Vagina (tissue), 2 donors: ENCODE results near the gene TNFRSF25. TPM values are rescaled to one million over a fixed set of nuclear protein-coding genes. Genes with fewer than 3 reads are reported as not detected.

ENCODE experiments used
- DNase-seq, 2 donors: peaks; one replicate each; pipeline ENCODE4 v3.0.0-alpha.2; 2017; ENCODE audit errors: extremely low spot score in 2 of 2
- H3K27ac ChIP-seq: fragments of 200-600 bp; sonication (generic); one replicate; pipeline ENCODE4 v1.5.1; 2019
- H3K27me3 ChIP-seq: fragments of 200-600 bp; sonication (generic); one replicate; pipeline ENCODE4 v1.5.1; 2019
- H3K36me3 ChIP-seq, 2 donors: fragments of 200-600 bp; sonication (generic); one replicate each; pipeline ENCODE4 v1.5.1; 2017 to 2019
- H3K4me1 ChIP-seq: fragments of 200-600 bp; sonication (generic); one replicate; pipeline ENCODE4 v1.5.1; 2019
- H3K4me3 ChIP-seq, 2 donors: fragments of 200-600 bp; sonication (generic); 1 replicate in 1 of 2; 2 replicates in 1 of 2; pipeline ENCODE4 v1.5.1; 2016 to 2019
- H3K9me3 ChIP-seq: fragments of 200-600 bp; sonication (generic); one replicate; pipeline ENCODE4 v1.5.1; 2019
- POLR2A ChIP-seq, 2 donors: fragments of 450-650 bp; IDR thresholded peaks; one replicate each; pipeline ENCODE4 v1.6.1; 2017; ENCODE audit warnings: antibody characterized with exemption in 2 of 2, mild to moderate bottlenecking in 2 of 2, moderate library complexity in 2 of 2
- POLR2AphosphoS5 ChIP-seq, 2 donors: sonication (generic); formaldehyde crosslinking; IDR thresholded peaks; one replicate each; pipeline ENCODE4 v1.9.0; 2017; ENCODE audit warnings: antibody characterized with exemption in 2 of 2, mild to moderate bottlenecking in 2 of 2, low read depth in 1 of 2; ENCODE audit not compliant: insufficient read depth in 1 of 2
- intact Hi-C: fragments of 100-400 bp; cut with DNase I; formaldehyde crosslinking; loops from one replicate; pipeline ENCODE4 v1.15.1; 2023
- total RNA-seq: library from RNA; depleted of rRNA; stranded (reverse); fragments of >200 nt; gene quantifications from one replicate; pipeline ENCODE4 v1.2.3, GENCODE V29; 2016
- TF ChIP-seq, protein P1 (sequence below), 3 experiments: fragments of 450-650 bp in 2 of 3; fragments of 200-600 bp in 1 of 3; sonication (generic) in 1 of 3; IDR thresholded peaks; one replicate each; pipeline ENCODE4 v1.5.1; 2017 to 2019; ENCODE audit warnings: antibody characterized with exemption in 3 of 3, mild to moderate bottlenecking in 2 of 3, moderate library complexity in 2 of 3

TNFRSF25 gene
- total RNA-seq, 1 donor from 2014 or later, result 32.7 TPM

DNA sequence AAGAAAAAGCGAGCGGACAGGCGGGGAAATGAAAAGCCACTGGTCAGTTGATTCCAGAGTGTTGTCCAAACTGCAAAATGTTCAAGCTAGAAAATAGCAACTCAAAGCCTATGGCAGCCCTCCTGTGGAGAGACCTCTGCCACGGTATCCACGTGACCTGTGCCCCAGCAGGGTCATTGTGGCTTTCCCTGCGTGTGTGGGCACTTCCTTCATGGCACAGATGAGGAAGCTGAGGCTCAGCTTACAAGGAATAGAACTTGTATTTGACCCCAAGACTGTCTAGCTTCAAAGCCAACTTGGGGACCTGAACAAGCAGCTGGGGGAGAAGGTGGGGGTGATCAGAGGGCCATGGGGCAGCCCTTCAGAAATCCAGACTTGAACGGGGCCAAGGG lies 41.1 kb upstream of the TNFRSF25 start:
- Histone ChIP-seq H3K36me3 (no peaks in the 10 kb centered on the region), H3K27me3 (no peaks in the 10 kb centered on the region), H3K9me3 (no peaks in the 10 kb centered on the region), H3K4me1 (peaks cover 2% of the 10 kb centered on the region), H3K27ac (no peak overlapping the region), H3K4me3 (no peak overlapping the region)
- TF ChIP-seq POLR2AphosphoS5 (IDR thresholded peaks at IDR 0.05; ENCODE audit: insufficient read depth in 1 of 2, low read depth in 1 of 2) (no peak), POLR2A (IDR thresholded peaks at IDR 0.05) (no peak)
- TF ChIP-seq, protein P1, sequence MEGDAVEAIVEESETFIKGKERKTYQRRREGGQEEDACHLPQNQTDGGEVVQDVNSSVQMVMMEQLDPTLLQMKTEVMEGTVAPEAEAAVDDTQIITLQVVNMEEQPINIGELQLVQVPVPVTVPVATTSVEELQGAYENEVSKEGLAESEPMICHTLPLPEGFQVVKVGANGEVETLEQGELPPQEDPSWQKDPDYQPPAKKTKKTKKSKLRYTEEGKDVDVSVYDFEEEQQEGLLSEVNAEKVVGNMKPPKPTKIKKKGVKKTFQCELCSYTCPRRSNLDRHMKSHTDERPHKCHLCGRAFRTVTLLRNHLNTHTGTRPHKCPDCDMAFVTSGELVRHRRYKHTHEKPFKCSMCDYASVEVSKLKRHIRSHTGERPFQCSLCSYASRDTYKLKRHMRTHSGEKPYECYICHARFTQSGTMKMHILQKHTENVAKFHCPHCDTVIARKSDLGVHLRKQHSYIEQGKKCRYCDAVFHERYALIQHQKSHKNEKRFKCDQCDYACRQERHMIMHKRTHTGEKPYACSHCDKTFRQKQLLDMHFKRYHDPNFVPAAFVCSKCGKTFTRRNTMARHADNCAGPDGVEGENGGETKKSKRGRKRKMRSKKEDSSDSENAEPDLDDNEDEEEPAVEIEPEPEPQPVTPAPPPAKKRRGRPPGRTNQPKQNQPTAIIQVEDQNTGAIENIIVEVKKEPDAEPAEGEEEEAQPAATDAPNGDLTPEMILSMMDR (IDR thresholded peaks at IDR 0.05), result no peak
- intact Hi-C loops, result no loop called here
- no peak for DNase-seq

DNA sequence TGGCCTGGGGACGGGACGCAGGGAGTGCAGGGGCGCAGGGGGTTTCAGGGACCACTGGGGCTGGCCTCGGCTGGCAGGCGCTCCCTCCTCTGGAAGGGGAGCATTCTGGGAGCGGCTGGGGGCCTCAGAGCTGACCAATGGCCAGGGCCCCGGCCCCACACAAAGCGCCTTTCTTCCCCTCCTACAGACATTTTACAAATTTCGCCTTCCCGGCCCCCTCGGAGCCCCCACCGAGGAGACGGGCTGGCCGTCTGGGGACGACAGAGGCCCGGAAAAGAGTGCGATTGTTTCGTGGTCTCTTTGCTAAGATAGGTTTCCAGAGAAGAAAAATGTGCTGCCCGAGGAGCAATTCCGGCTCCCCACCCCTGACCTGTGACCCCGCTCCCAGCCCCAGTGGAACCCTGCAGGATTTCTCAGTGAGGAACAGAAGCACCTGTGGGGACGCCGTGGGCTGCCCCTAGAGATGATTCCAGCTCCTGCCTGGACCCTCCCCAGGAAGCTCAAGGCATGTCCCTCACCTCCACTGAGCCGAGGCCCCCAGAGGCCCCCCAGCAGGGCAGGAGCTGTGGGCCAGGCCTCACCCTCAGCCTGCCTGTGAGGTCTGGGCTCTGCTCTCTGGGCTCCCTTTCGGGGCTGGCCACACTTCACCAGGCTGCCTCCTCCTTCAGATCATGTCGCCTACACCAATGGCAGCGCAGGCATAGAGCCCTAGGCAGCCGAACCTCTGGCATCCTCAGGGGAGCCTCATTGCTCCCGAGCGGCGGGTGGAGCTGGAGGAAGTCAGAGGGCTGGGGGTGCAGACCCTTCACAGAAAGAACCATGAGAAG lies 40.5 kb upstream of the TNFRSF25 start:
- no peak for DNase-seq
- Histone ChIP-seq H3K4me3 (no peak overlapping the region), H3K36me3 (no peaks in the 10 kb centered on the region), H3K27ac (no peak overlapping the region), H3K27me3 (no peaks in the 10 kb centered on the region), H3K9me3 (no peaks in the 10 kb centered on the region), H3K4me1 (peaks cover 6% of the 10 kb centered on the region)
- TF ChIP-seq POLR2AphosphoS5 (IDR thresholded peaks at IDR 0.05; ENCODE audit: insufficient read depth in 1 of 2, low read depth in 1 of 2) (no peak), POLR2A (IDR thresholded peaks at IDR 0.05) (no peak)
- TF ChIP-seq, protein P1 (IDR thresholded peaks at IDR 0.05), result no peak
- intact Hi-C loops, result no loop called here

DNA sequence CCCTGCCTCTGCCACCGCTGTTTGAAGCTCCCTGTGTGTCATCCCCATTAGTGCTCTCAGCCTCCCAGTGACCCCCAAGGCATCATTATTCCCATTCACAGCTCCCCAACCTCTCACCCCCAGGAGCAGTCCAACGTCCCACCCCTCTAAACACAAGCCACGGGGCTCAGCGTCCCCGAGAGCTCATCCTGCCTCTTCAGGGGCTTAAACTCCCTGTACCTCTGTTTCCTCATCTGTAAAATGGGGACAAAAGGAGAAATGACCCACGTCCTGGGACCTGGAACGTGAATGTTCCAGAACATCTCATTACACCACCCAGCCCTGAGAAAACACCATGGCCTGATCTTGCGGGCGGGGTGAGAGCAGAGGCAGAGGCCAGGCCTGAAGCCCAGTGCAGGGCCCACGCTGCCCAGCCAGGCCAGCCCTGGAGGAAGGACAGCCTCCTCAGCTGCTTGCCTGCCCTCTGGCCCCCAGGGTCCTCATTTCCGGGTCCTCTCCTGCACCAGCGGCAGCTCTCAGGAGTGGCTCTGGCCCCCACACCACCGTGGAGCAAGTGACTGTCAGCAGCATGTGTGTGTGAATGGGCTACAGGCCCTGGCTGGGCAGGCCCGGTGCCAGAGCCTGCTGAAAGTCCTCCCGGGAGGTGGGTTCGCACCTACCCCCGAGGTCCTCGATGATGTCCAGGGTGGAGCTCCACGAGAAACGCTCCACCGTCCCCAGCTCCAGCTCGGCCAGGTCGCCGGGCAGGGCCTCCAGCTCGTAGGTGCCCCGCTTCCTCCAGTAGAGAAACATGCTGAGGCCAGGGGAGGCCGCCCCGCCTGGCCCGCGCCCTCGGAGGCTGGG lies 39.6 kb upstream of the TNFRSF25 start:
- no peak for TF ChIP-seq POLR2AphosphoS5 (IDR thresholded peaks at IDR 0.05; ENCODE audit: insufficient read depth in 1 of 2, low read depth in 1 of 2)
- TF ChIP-seq, protein P1 (IDR thresholded peaks at IDR 0.05), result no peak
- H3K9me3 ChIP-seq, result no peaks in the 10 kb centered on the region

DNA sequence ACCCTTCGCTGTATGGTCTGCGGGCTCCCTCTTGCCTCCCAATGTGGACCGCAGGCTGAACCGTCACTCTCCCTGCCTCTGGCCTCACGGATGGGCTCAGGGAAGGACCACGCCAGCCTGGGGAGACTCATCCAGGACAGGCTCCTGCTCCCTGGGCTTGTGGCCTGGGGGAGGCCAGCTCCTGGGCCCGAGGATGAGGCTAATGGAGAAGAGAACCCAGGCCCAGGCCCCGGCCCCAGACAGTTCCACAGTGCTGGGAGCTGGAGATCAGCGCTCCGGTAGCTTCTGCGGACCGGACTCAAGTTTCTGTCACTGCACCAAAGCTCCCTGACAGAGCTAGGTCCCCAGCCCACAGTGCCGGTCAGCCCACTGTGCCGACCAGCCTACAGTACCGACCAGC lies 38.9 kb upstream of the TNFRSF25 start:
- intact Hi-C loops, result no loop called here
- H3K27me3 ChIP-seq, result no peaks in the 10 kb centered on the region
- DNase-seq, result no peak
- no peak overlapping the region for H3K27ac ChIP-seq
- peaks cover 6% of the 10 kb centered on the region for H3K4me1 ChIP-seq
- TF ChIP-seq POLR2AphosphoS5 (IDR thresholded peaks at IDR 0.05; ENCODE audit: insufficient read depth in 1 of 2, low read depth in 1 of 2) (no peak), POLR2A (IDR thresholded peaks at IDR 0.05) (no peak)
- TF ChIP-seq, protein P1 (IDR thresholded peaks at IDR 0.05), result no peak
- H3K36me3 ChIP-seq, result no peaks in the 10 kb centered on the region
- H3K9me3 ChIP-seq, result no peaks in the 10 kb centered on the region
- no peak overlapping the region for H3K4me3 ChIP-seq

More for the DNA sequence above, 39.6 kb upstream of the TNFRSF25 start:
- intact Hi-C loops, result no loop called here
- Histone ChIP-seq H3K27ac (no peak overlapping the region), H3K4me1 (peaks cover 6% of the 10 kb centered on the region), H3K27me3 (no peaks in the 10 kb centered on the region), H3K4me3 (no peak overlapping the region), H3K36me3 (no peaks in the 10 kb centered on the region)
- no peak for DNase-seq
